Thyroid gland (tissue), 4 donors: ENCODE results near the gene DQX1.

ENCODE experiments used
- CTCF ChIP-seq, 6 experiments: fragments of 200-600 bp in 3 of 6; fragments of 450-650 bp in 3 of 6; sonication (generic) in 3 of 6; IDR thresholded peaks; one replicate each; pipeline ENCODE4 v1.5.1; 2016 to 2019; ENCODE audit warnings: antibody characterized with exemption in 6 of 6, mild to moderate bottlenecking in 2 of 6, inconsistent platforms in 1 of 6, moderate library complexity in 1 of 6
- POLR2A ChIP-seq, 2 donors: fragments of 450-650 bp; IDR thresholded peaks; one replicate each; pipeline ENCODE4 v1.6.1; 2017; ENCODE audit warnings: antibody characterized with exemption in 2 of 2, mild to moderate bottlenecking in 2 of 2, moderate library complexity in 1 of 2

- TF ChIP-seq CTCF (IDR thresholded peaks at IDR 0.05) (no peak), POLR2A (IDR thresholded peaks at IDR 0.05) (no peak)
Measured at GRCh38 chr2:74499940-74500577, 26.0 kb downstream of the DQX1 start.
